ENCODE results near the gene FMO2.

FMO2 gene

GRCh38 chr1:171256940-171257606, 72.0 kb downstream of the FMO2 start:
- DNase-seq (ENCODE audit: low read depth in 1 of 2, low spot score in 1 of 2) = no peak

GRCh38 chr1:171257607-171258076, 72.5 kb downstream of the FMO2 start:
- no peak for DNase-seq (ENCODE audit: low read depth in 1 of 2, low spot score in 1 of 2)

DNA sequence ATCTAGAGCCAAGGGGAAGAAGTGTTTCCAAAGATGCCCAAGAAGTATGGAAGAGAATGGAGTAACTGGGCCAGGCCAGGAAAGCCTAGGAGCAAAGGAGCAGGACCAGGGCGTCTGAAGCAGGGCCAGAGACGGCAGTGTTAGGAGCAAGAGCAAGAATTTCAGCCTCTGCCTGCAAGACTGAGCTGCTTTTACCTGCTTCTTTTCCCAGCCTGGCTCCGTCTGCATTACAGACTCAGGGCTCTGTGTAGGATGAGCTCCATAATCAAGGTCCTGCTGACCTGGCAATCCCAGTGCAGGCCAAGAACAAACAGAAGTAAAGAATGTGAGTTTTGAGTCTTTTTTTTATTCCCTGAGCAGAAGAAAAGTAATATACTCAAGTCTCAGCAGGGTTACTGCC, 73.3 kb downstream of the FMO2 start:
- no peak for DNase-seq (ENCODE audit: low read depth in 1 of 2, low spot score in 1 of 2)

GRCh38 chr1:171258943-171259342, 73.8 kb downstream of the FMO2 start:
- no peak for DNase-seq (ENCODE audit: low read depth in 1 of 2, low spot score in 1 of 2)

Data from activated CD4-positive, alpha-beta T cell treated with anti-CD3 and anti-CD28 coated beads, Interleukin-2, amount 50 U/mL, for 24 hours (primary cell).